H9 (cell line): ENCODE data around the gene ZNF8. TPM values are rescaled to one million over a fixed set of nuclear protein-coding genes. Genes with fewer than 3 reads are reported as not detected.

ENCODE experiments used
- DNase-seq: peaks from one replicate; pipeline ENCODE4 v3.0.0-alpha.2; 2017
- H2AFZ ChIP-seq: one replicate; pipeline ENCODE4 v1.6.1; 2013; ENCODE audit warnings: mild to moderate bottlenecking, low read length, control low read depth, moderate library complexity
- H2AK5ac ChIP-seq: 2 replicates; pipeline ENCODE4 v1.6.1; 2013; ENCODE audit warnings: low read length, control low read depth, mixed read lengths; ENCODE audit not compliant: insufficient read length
- H2BK120ac ChIP-seq: one replicate; pipeline ENCODE4 v1.6.1; 2013; ENCODE audit warnings: low read depth, mild to moderate bottlenecking, low read length, control low read depth, inconsistent platforms; ENCODE audit not compliant: poor library complexity, severe bottlenecking
- H2BK12ac ChIP-seq: 2 replicates; pipeline ENCODE4 v1.6.1; 2013; ENCODE audit warnings: low read length, control low read depth, mixed read lengths, low read depth; ENCODE audit not compliant: insufficient read length
- H2BK15ac ChIP-seq: 2 replicates; pipeline ENCODE4 v1.6.1; 2013; ENCODE audit warnings: low read depth, low read length, control low read depth
- H2BK20ac ChIP-seq: one replicate; pipeline ENCODE4 v1.6.1; 2013; ENCODE audit warnings: low read depth, mild to moderate bottlenecking, low read length, control low read depth, inconsistent platforms; ENCODE audit not compliant: poor library complexity, severe bottlenecking
- H2BK5ac ChIP-seq: 2 replicates; pipeline ENCODE4 v1.6.1; 2013; ENCODE audit warnings: low read length, control low read depth, mixed read lengths; ENCODE audit not compliant: insufficient read length
- H3K14ac ChIP-seq: 2 replicates; pipeline ENCODE4 v1.6.1; 2013; ENCODE audit warnings: low read length, control low read depth; ENCODE audit not compliant: insufficient read depth
- H3K18ac ChIP-seq: 2 replicates; pipeline ENCODE4 v1.6.1; 2013; ENCODE audit warnings: low read depth, mild to moderate bottlenecking, mixed read lengths, low read length, control low read depth; ENCODE audit not compliant: insufficient read length
- H3K23ac ChIP-seq: 2 replicates; pipeline ENCODE4 v1.6.1; 2013; ENCODE audit warnings: low read length, control low read depth, mixed read lengths, low read depth; ENCODE audit not compliant: insufficient read length
- H3K23me2 ChIP-seq: 2 replicates; pipeline ENCODE4 v1.6.1; 2013; ENCODE audit warnings: low read depth, mild to moderate bottlenecking, mixed read lengths, low read length, control low read depth; ENCODE audit not compliant: insufficient read length, poor library complexity, severe bottlenecking
- H3K27ac ChIP-seq: 2 replicates; pipeline ENCODE4 v1.5.1; 2013; ENCODE audit warnings: low read length, control low read depth, mixed read lengths, low read depth; ENCODE audit not compliant: insufficient read length
- H3K27me3 ChIP-seq: 2 replicates; pipeline ENCODE4 v1.6.1; 2013; ENCODE audit warnings: low read length, control low read depth, inconsistent platforms; ENCODE audit not compliant: insufficient read depth
- H3K4ac ChIP-seq: 2 replicates; pipeline ENCODE4 v1.6.1; 2013; ENCODE audit warnings: low read depth, mild to moderate bottlenecking, control low read depth, inconsistent platforms, low read length, moderate library complexity
- H3K4me1 ChIP-seq: 2 replicates; pipeline ENCODE4 v1.6.1; 2013; ENCODE audit warnings: low read length, control low read depth, inconsistent platforms; ENCODE audit not compliant: insufficient read depth
- H3K4me2 ChIP-seq: 2 replicates; pipeline ENCODE4 v1.6.1; 2013; ENCODE audit warnings: low read length, control low read depth, mixed read lengths; ENCODE audit not compliant: insufficient read length, insufficient read depth
- H3K56ac ChIP-seq: 2 replicates; pipeline ENCODE4 v1.6.1; 2013; ENCODE audit warnings: low read depth, mild to moderate bottlenecking, mixed read lengths, low read length, control low read depth; ENCODE audit not compliant: insufficient read length
- H3K79me1 ChIP-seq: 2 replicates; pipeline ENCODE4 v1.6.1; 2013; ENCODE audit warnings: low read depth, mild to moderate bottlenecking, moderate library complexity, low read length, control low read depth, inconsistent platforms; ENCODE audit not compliant: insufficient read depth, poor library complexity, severe bottlenecking
- H3K79me2 ChIP-seq: 2 replicates; pipeline ENCODE4 v1.6.1; 2013; ENCODE audit warnings: low read length, control low read depth, inconsistent platforms; ENCODE audit not compliant: insufficient read depth
- H3K9ac ChIP-seq: 2 replicates; pipeline ENCODE4 v1.6.1; 2013; ENCODE audit warnings: low read length, control low read depth, mixed read lengths; ENCODE audit not compliant: insufficient read length; ENCODE audit errors: extremely low read depth
- H3K9me3 ChIP-seq: one replicate; pipeline ENCODE4 v1.6.1; 2013; ENCODE audit warnings: low read depth, low read length, inconsistent platforms; ENCODE audit not compliant: control insufficient read depth
- H3T11ph ChIP-seq: one replicate; pipeline ENCODE4 v1.6.1; 2013; ENCODE audit warnings: mild to moderate bottlenecking, low read length, control low read depth, inconsistent platforms
- H4K20me1 ChIP-seq: one replicate; pipeline ENCODE4 v1.6.1; 2013; ENCODE audit not compliant: control insufficient read depth, insufficient read length, insufficient read depth
- H4K5ac ChIP-seq: 2 replicates; pipeline ENCODE4 v1.6.1; 2013; ENCODE audit warnings: low read depth, mild to moderate bottlenecking, mixed read lengths, low read length, control low read depth; ENCODE audit not compliant: insufficient read length
- H4K8ac ChIP-seq: replicated peaks from 2 replicates; pipeline ENCODE4 v1.6.1; 2013; ENCODE audit warnings: low read length, control low read depth, mixed read lengths, low read depth; ENCODE audit not compliant: insufficient read length
- H4K91ac ChIP-seq: 2 replicates; pipeline ENCODE4 v1.6.1; 2013; ENCODE audit warnings: low read depth, mild to moderate bottlenecking, moderate library complexity, mixed read lengths, low read length, control low read depth; ENCODE audit not compliant: insufficient read length
- H3K27ac Mint-ChIP-seq, 3 experiments: 2 replicates in 2 of 3; 3 replicates in 1 of 3; pipeline ENCODE4 v1.8.0; 2020 to 2021; ENCODE audit warnings: mixed read lengths in 3 of 3, mild to moderate bottlenecking in 1 of 3, moderate library complexity in 1 of 3
- H3K27me3 Mint-ChIP-seq: 2 replicates; pipeline ENCODE4 v1.8.0; 2021; ENCODE audit warnings: low read depth, mild to moderate bottlenecking, moderate library complexity, mixed read lengths
- H3K36me3 Mint-ChIP-seq, 3 experiments: 2 replicates in 2 of 3; 3 replicates in 1 of 3; pipeline ENCODE4 v1.8.0; 2020 to 2021; ENCODE audit warnings: low read depth in 3 of 3, mixed read lengths in 3 of 3; ENCODE audit not compliant: insufficient read depth in 1 of 3
- H3K4me1 Mint-ChIP-seq, 2 experiments: 2 replicates each; pipeline ENCODE4 v1.8.0; 2020; ENCODE audit warnings: mixed read lengths in 2 of 2
- H3K4me3 Mint-ChIP-seq, 2 experiments: 2 replicates in 1 of 2; 3 replicates in 1 of 2; pipeline ENCODE4 v1.8.0; 2020 to 2021; ENCODE audit warnings: mild to moderate bottlenecking in 2 of 2, mixed read lengths in 2 of 2, moderate library complexity in 1 of 2
- H3K9me3 Mint-ChIP-seq, 2 experiments: 2 replicates in 1 of 2; 3 replicates in 1 of 2; pipeline ENCODE4 v1.8.0; 2020; ENCODE audit warnings: mild to moderate bottlenecking in 2 of 2, mixed read lengths in 2 of 2, moderate library complexity in 1 of 2
- WGBS: extraction: QIAGEN DNeasy Blood & Tissue Kit; methylation state at CpG from one replicate; pipeline ENCODE4 v1.1.7; 2013; ENCODE audit warnings: missing lambda C conversion rate, low lambda C conversion rate, mixed read lengths; ENCODE audit not compliant: insufficient read length; ENCODE audit errors: extremely low coverage; 5-methylcytosine and 5-hydroxymethylcytosine counted together
- total RNA-seq: library from RNA; stranded (reverse); gene quantifications from 2 replicates; pipeline ENCODE4 v1.2.1, GENCODE V29; 2021
- TF ChIP-seq, protein P1 (sequence below): fragments of 200-600 bp; sonication (generic); conservative IDR thresholded peaks from 3 replicates; pipeline ENCODE4 v1.8.0; 2021; ENCODE audit warnings: antibody characterized with exemption, mild to moderate bottlenecking

The ZNF8 gene
- total RNA-seq, 1 experiment from 2014 or later, result 17.3 TPM

- no peak within 1 kb of the TSS for H2BK12ac ChIP-seq
- no peak within 1 kb of the TSS for H2BK15ac ChIP-seq
- peak within 1 kb of the TSS; percentile 76 for H3K18ac ChIP-seq
- H3K9ac ChIP-seq, result peak within 1 kb of the TSS; percentile 92
- H2BK5ac ChIP-seq, result no peak within 1 kb of the TSS
- H3K27ac ChIP-seq, result no peak within 1 kb of the TSS
- no peak within 1 kb of the TSS for H3K56ac ChIP-seq
- peak within 1 kb of the TSS; percentile 86 for H3K4me2 ChIP-seq
- no CpG with 5 or more reads among the region's 62 CpGs for WGBS
- no peak within 1 kb of the TSS for H3K4ac ChIP-seq
- peak; percentile 96 for DNase-seq
- no peaks in the 10 kb centered on the region for H3K27me3 ChIP-seq
- TF ChIP-seq, protein P1, sequence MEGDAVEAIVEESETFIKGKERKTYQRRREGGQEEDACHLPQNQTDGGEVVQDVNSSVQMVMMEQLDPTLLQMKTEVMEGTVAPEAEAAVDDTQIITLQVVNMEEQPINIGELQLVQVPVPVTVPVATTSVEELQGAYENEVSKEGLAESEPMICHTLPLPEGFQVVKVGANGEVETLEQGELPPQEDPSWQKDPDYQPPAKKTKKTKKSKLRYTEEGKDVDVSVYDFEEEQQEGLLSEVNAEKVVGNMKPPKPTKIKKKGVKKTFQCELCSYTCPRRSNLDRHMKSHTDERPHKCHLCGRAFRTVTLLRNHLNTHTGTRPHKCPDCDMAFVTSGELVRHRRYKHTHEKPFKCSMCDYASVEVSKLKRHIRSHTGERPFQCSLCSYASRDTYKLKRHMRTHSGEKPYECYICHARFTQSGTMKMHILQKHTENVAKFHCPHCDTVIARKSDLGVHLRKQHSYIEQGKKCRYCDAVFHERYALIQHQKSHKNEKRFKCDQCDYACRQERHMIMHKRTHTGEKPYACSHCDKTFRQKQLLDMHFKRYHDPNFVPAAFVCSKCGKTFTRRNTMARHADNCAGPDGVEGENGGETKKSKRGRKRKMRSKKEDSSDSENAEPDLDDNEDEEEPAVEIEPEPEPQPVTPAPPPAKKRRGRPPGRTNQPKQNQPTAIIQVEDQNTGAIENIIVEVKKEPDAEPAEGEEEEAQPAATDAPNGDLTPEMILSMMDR, result no peak
- H3K4me1 ChIP-seq, result no peaks in the 10 kb centered on the region
- peak within 1 kb of the TSS; percentile 76; the same call in 1 of the 2 replicates for H3K14ac ChIP-seq
- H3T11ph ChIP-seq, result no peak within 1 kb of the TSS
- Mint-ChIP-seq H3K4me3 (no peak within 1 kb of the TSS), H3K27ac (no peak within 1 kb of the TSS), H3K4me1 (peaks cover 4 to 5% of the 10 kb centered on the region in 2 experiments; a peak in 3 of 4 replicates), H3K27me3 (no peaks in the 10 kb centered on the region), H3K36me3 (no peaks in the 10 kb centered on the region; a peak in 1 of 7 replicates), H3K9me3 (no peaks in the 10 kb centered on the region)
- H3K79me1 ChIP-seq, result no peaks in the 10 kb centered on the region
- H2BK20ac ChIP-seq, result no peak within 1 kb of the TSS
- no peak within 1 kb of the TSS for H2AK5ac ChIP-seq
- H3K23me2 ChIP-seq, result peaks cover 10% of the 10 kb centered on the region
- H4K20me1 ChIP-seq, result peaks cover 5% of the 10 kb centered on the region
- H3K23ac ChIP-seq, result no peak within 1 kb of the TSS
- H4K91ac ChIP-seq, result no peak within 1 kb of the TSS
- no peak within 1 kb of the TSS for H4K5ac ChIP-seq
- no peaks in the 10 kb centered on the region for H3K79me2 ChIP-seq
- H4K8ac ChIP-seq, result peak within 1 kb of the TSS; percentile 49
- no peak within 1 kb of the TSS for H2AFZ ChIP-seq
- no peak within 1 kb of the TSS for H2BK120ac ChIP-seq
- H3K9me3 ChIP-seq, result no peaks in the 10 kb centered on the region
Observed at GRCh38 chr19:58326914-58327726, 48.4 kb downstream of the ZNF8 start, which contains the start of gene ZSCAN22. Gene ZSCAN22, plus strand, starts transcription at chr19:58326994. Its CDS starts 7,809 bp downstream, at chr19:58334803.
